GM21576 (cell line): ENCODE data around the gene ME3.

ENCODE experiments used
- ATAC-seq: cut with Tn5 transposase; IDR thresholded peaks from one replicate; pipeline ENCODE4 v1.9.1; 2021; ENCODE audit warnings: mild to moderate bottlenecking, moderate library complexity; ENCODE audit not compliant: unreplicated experiment

Gene ME3

DNA sequence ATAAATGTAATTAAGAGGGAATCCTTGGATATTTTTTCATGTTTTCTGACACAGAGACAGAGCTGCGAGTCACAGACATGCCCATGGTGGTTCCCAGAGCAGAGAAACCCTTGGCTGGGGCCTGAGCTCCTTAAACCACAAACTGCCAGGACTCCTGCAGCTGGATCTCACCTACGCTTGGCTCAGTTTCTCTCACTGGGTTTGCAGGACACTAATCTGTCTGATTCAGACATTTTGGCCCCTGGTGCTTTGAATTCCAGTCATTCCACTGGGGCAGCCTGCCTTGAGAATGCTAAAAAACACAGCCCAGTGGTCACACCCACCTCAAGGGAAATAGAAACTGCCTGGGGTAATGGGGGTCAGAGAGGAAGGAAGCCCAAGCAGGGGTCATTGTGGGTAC is 175.1 kb downstream of the ME3 start:
- no peak for ATAC-seq

DNA sequence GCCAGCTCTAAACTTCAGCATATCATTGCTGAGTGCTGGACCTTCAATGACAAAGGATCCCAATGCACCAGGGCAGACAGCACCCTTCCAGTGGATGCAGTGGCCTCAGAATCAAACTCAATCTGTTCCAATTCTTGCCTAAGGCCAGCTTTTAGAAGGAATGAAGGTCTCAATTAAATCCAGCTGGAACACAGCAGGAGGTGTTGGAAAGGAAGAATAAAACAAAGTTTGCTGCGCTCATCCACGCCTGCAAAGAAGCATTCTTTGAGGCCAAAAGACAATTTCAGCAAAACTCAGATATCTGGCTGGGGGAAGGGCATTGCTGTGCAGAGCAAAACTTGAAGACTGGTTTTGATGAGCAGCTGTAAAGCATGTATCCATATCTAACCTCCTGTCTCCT is 177.1 kb downstream of the ME3 start:
- no peak for ATAC-seq

- ATAC-seq = no peak
These were observed 179.9 kb downstream of the ME3 start for GRCh38 chr11:86492370-86493010.

DNA sequence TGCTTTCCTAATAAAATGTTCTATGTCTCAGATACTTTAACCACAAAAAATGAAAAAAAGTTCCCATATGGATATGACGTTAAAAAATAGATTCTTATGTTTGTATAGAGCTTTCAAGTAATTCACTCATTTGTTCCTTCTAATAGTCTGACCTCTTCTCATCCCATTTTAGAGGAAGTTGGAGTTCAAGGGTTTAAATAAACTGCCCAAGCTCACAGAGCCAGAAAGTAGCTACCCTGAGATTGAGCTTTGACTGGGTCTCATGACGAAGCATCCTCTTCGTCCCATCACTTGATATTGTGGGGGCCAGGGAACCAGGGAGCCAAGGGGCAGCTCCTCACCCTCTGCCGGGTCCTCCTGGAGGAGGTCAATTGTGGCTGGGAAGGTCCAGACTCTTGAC is 181.4 kb downstream of the ME3 start:
- no peak for ATAC-seq

GRCh38 chr11:86490582-86490981 is 181.8 kb downstream of the ME3 start:
- no peak for ATAC-seq

GRCh38 chr11:86489442-86489841 is 183.0 kb downstream of the ME3 start:
- ATAC-seq = no peak

DNA sequence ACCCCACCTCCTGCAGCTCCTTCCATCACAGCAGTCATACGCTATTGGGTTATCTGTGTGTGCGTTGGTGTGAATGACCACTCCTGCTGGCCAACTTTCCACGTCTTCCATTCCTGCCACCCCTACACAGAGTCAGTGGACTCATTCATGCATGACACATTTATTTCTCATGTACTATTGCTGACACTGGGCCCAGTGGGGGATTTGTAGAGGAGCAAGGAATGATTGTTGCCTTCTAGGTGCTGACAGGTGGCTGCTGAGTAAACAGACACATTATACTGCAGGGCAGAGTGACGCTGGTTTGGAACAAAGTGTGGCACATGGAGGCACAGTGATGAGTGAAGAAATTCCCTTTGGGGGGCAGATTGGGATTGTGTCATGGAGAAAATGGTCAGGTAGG is 183.9 kb downstream of the ME3 start:
- ATAC-seq = no peak

DNA sequence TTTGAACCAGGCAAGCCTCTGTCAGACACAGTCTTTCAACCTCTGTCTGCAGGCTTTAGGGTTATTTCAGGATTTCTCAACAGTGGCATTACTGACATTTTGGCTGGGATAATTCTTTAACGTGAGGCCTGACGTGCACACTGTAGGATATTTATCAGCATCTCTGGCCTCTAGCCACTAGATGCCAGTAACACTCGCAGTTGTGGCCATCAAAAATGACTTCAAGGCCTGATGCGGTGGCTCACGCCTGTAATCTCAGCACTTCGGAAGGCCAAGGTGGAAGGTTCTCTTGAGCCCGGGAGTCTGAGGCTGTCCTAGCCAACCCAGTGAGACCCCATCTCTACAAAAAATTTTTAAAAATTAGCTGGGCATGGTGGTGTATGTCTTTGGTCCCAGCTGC is 184.7 kb downstream of the ME3 start:
- ATAC-seq = no peak

DNA sequence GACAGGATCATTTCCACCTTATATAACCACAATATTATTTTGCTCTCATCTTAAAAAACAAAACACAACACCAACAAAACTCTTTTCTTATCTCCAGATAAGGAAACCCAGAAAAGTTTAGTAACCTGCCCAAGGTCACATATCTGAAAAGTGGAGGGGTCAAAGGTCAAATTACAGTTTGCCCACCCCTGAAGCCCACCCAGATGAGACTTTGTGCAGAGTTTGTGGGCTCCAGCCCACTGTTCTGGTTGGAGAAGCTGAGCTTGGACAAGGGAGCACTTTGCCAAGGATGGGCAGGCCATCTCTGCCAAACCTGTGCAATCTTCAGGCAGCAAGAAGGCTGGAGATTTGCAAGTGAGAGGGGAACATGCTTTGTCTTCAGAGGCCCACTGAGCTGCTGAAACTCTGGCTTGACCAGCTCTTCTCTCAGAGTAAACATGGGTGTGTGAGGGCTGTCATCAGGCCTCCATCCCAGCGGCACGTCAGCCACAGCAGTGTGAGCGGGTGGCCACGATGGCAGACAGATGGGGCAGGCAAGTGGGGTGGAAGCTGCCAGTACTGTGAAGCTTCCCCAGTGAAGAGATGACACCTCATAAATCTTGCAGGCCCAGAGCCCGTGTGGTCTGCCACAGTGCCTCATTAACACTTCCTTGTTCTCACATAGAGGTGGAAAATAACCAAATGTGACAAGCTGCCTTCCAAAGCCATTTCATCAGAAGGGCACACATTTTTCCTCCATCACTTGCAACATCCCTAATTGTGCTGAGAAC is 186.0 kb downstream of the ME3 start:
- no peak for ATAC-seq

GRCh38 chr11:86484795-86485166 is 187.6 kb downstream of the ME3 start:
- no peak for ATAC-seq

GRCh38 chr11:86483940-86484794 is 188.2 kb downstream of the ME3 start:
- ATAC-seq = no peak

GRCh38 chr11:86483610-86483939 is 188.8 kb downstream of the ME3 start:
- ATAC-seq = no peak

DNA sequence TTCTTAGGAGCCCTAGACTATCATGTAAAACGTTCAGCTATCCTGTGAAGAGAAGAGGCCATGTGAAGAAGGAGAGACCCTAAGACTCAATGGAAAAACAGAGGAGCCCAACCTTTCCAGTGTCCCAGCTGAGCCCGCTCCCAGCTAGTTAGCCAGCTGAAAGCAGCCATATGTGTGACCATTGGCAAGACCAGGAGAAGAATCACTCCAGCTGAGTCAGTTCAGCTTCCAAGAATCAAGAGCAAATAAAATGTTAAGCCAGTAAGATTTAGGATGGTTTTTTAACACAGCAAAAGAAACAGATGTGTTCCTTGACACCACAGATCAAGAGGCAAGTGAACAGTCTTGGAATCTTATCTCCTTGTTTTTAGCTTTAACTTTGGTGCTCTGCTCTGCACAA is 189.7 kb downstream of the ME3 start:
- ATAC-seq = no peak

DNA sequence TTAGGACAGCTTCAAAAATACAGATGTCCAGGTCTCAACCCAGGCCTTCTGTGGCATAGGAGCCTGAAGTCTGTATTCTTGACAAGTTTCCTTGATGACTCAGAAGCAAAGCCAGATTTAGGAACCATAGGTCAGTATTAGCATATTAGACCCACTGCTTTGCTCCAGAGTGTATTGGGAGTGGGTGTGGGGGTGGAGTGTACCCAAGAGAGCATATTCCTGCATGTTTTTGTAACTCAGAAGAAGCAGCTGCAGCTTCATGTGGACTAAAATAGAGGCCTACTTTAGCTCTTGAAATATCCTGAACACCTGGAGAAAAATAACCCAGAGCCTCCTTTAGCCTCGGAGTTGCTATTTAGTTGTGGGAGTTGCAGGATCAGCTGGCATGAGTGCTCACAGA is 191.0 kb downstream of the ME3 start:
- ATAC-seq = no peak

GRCh38 chr11:86478348-86478747 is 194.1 kb downstream of the ME3 start:
- no peak for ATAC-seq

GRCh38 chr11:86477495-86478155 is 194.8 kb downstream of the ME3 start:
- no peak for ATAC-seq

DNA sequence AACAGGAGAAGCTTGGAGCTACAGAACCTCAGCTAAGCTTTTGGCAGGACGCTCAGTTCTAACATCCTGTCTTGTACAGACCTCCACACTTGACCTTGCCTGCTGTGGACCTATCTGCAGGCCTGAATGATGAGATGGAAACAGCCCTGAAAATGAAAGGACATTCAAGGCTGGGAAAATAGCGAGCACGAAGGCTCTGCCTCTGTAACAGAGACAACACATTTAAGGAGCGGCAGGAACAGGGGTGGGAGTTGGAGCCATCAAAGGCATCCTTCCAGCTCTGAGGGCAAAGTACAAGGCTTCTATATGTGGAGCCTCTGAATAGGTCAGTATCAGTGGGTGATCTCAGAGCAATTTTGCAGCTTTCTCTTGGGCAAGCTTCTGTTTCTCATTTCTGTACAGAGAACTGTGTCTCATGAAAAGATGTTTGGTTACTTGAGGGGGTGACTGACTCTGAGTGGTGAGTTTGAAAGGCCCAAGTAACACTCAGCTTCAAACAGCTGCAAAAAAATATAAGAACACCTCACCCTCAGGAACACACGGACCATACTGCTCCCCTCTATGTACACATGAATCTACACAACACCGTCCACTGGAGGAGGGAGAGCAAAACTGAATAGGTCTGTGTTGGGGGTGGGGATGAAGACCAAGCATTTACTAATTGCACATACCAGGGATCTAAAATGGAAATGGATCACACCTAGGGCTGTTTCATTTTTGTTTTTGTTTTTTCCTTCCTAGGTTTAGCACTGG is 196.1 kb downstream of the ME3 start:
- no peak for ATAC-seq

GRCh38 chr11:86475027-86475426 is 197.4 kb downstream of the ME3 start:
- no peak for ATAC-seq

- no peak for ATAC-seq
These were observed 198.2 kb downstream of the ME3 start for GRCh38 chr11:86473991-86474833.
